DLD1 (cell line): ENCODE measurements around the gene NHP2.

ENCODE experiments used
- in situ Hi-C: cut with HindIII; loops from 2 replicates; pipeline ENCODE4 v1.10.0; 2017; ENCODE audit warnings: low sequenced_read_pairs

NHP2 gene

GRCh38 chr5:178176791-178177190 lies 23.1 kb upstream of the NHP2 start:
- in situ Hi-C loops = no loop called here

GRCh38 chr5:178174456-178174855 lies 20.8 kb upstream of the NHP2 start:
- in situ Hi-C loops = no loop called here

- in situ Hi-C loops = no loop called here
Observed at GRCh38 chr5:178170455-178170854, 16.8 kb upstream of the NHP2 start.

GRCh38 chr5:178165581-178165980 lies 11.9 kb upstream of the NHP2 start:
- in situ Hi-C loops = no loop called here

- in situ Hi-C loops = no loop called here
Observed at GRCh38 chr5:178163772-178164735, 10.4 kb upstream of the NHP2 start.

- in situ Hi-C loops = no loop called here
Observed at GRCh38 chr5:178162481-178162880, 8.8 kb upstream of the NHP2 start.

GRCh38 chr5:178160176-178160575 lies 6.5 kb upstream of the NHP2 start:
- in situ Hi-C loops = no loop called here

- in situ Hi-C loops = no loop called here
Observed at GRCh38 chr5:178155065-178155464, 1.4 kb upstream of the NHP2 start.

GRCh38 chr5:178152491-178153444 lies 917 bp downstream of the NHP2 start:
- in situ Hi-C loops = no loop called here

- in situ Hi-C loops = no loop called here
Observed at GRCh38 chr5:178150977-178151734, 2.5 kb downstream of the NHP2 start.

- in situ Hi-C loops = no loop called here
Observed at GRCh38 chr5:178149199-178149932, 4.3 kb downstream of the NHP2 start.

GRCh38 chr5:178147406-178147805 lies 6.3 kb downstream of the NHP2 start:
- in situ Hi-C loops = no loop called here

- in situ Hi-C loops = no loop called here
Observed at GRCh38 chr5:178145965-178146820, 7.5 kb downstream of the NHP2 start.

GRCh38 chr5:178143901-178144300 lies 9.8 kb downstream of the NHP2 start:
- in situ Hi-C loops = no loop called here

GRCh38 chr5:178143246-178143645 lies 10.4 kb downstream of the NHP2 start:
- in situ Hi-C loops = no loop called here

GRCh38 chr5:178142642-178143041 lies 11.0 kb downstream of the NHP2 start:
- in situ Hi-C loops = no loop called here

GRCh38 chr5:178141550-178141949 lies 12.1 kb downstream of the NHP2 start:
- in situ Hi-C loops = no loop called here

GRCh38 chr5:178137991-178138390 lies 15.7 kb downstream of the NHP2 start:
- in situ Hi-C loops = no loop called here

- in situ Hi-C loops = no loop called here
Observed at GRCh38 chr5:178136990-178137389, 16.7 kb downstream of the NHP2 start.
